Peyer's patch (tissue), 4 donors: ENCODE results near the gene CEBPB. TPM values are rescaled to one million over a fixed set of nuclear protein-coding genes. Genes with fewer than 3 reads are reported as not detected.

Source experiments
- DNase-seq, 3 donors: peaks; one replicate each; pipeline ENCODE4 v3.0.0-alpha.2; 2017 to 2019
- H3K27ac ChIP-seq, 4 donors: fragments of 200-600 bp; sonication (generic); one replicate each; pipeline ENCODE4 v1.5.1; 2016 to 2019
- H3K27me3 ChIP-seq, 2 donors: fragments of 200-600 bp; sonication (generic); one replicate each; pipeline ENCODE4 v1.5.1; 2019
- H3K36me3 ChIP-seq, 3 donors: fragments of 200-600 bp; sonication (generic); one replicate each; pipeline ENCODE4 v1.5.1; 2016 to 2019
- H3K4me1 ChIP-seq, 4 donors: fragments of 200-600 bp; sonication (generic); one replicate each; pipeline ENCODE4 v1.5.1; 2016 to 2019
- H3K4me3 ChIP-seq, 4 donors: fragments of 200-600 bp; sonication (generic); 1 replicate in 3 of 4; 2 replicates in 1 of 4; pipeline ENCODE4 v1.5.1; 2016 to 2019; ENCODE audit warnings: mild to moderate bottlenecking in 1 of 4
- H3K9me3 ChIP-seq, 4 donors: fragments of 200-600 bp; sonication (generic); one replicate each; pipeline ENCODE4 v1.5.1; 2016 to 2019; ENCODE audit warnings: mild to moderate bottlenecking in 1 of 4
- CTCF ChIP-seq, 6 experiments: fragments of 450-650 bp in 4 of 6; fragments of 200-600 bp in 2 of 6; sonication (generic) in 1 of 6; IDR thresholded peaks; one replicate each; pipeline ENCODE4 v1.5.1; 2017 to 2019; ENCODE audit warnings: antibody characterized with exemption in 6 of 6, mild to moderate bottlenecking in 3 of 6, moderate library complexity in 1 of 6
- POLR2A ChIP-seq, 2 donors: fragments of 450-650 bp; IDR thresholded peaks; one replicate each; pipeline ENCODE4 v1.5.1; 2017; ENCODE audit warnings: antibody characterized with exemption in 2 of 2, mild to moderate bottlenecking in 2 of 2, moderate library complexity in 2 of 2
- total RNA-seq, 4 donors: library from RNA; depleted of rRNA; stranded (reverse); fragments of >200 nt; gene quantifications; one replicate each; pipeline ENCODE4 v1.1.0, GENCODE V29; 2016

CEBPB gene
- 10 to 100 TPM; 13.8 to 41.3 (median 27.8) TPM for total RNA-seq

DNA sequence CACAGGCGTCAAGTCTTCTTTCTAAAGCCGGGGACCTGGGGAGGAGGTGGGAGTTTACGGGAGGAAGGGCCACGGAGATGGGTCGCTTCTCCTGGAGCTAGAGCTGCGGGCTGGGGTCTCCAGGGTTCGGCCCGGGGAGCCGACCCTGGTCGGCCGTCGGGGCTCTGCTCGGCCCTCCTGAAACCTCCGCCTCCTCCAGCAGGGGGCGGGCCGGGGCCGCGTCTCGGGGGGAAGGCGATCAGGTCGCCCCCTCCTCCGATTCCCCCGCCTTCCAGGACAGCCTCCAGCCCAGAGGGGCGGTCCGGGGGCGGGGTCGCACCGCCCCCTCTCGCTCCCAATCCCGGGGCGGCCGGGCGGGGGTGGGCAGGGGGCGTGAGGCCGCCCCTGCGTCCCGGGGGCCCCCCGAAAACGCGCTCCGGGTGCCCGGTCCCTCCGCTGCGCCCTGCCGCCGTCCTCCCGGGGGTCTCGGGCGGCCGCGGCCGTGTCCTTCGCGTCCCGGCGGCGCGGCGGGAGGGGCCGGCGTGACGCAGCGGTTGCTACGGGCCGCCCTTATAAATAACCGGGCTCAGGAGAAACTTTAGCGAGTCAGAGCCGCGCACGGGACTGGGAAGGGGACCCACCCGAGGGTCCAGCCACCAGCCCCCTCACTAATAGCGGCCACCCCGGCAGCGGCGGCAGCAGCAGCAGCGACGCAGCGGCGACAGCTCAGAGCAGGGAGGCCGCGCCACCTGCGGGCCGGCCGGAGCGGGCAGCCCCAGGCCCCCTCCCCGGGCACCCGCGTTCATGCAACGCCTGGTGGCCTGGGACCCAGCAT, at the start of gene CEBPB:
Gene CEBPB, plus strand, starts transcription at position 580 of the 814 bp plus-strand sequence. Its CDS starts 204 bp downstream, at position 784.
- Histone ChIP-seq H3K36me3 (peaks cover 0 to 22% (median 0%) of the 10 kb centered on the region in 3 donors), H3K27me3 (no peaks in the 10 kb centered on the region), H3K4me3 (peak within 1 kb of the TSS; percentile 61 to 95 (median 94)), H3K4me1 (peaks cover 0 to 23% (median 11%) of the 10 kb centered on the region in 4 donors), H3K9me3 (no peaks in the 10 kb centered on the region), H3K27ac (peak within 1 kb of the TSS; percentile 95 to 100 (median 96))
- TF ChIP-seq CTCF (IDR thresholded peaks at IDR 0.05) (peak; percentile 62 to 79 (median 70)), POLR2A (IDR thresholded peaks at IDR 0.05) (peak; percentile 98 to 99)
- DNase-seq, result peak; percentile 80 to 94 (median 91)

GRCh38 chr20:50141018-50141675, 49.5 kb upstream of the CEBPB start:
- Histone ChIP-seq H3K4me3 (no peak overlapping the region), H3K27me3 (no peaks in the 10 kb centered on the region), H3K27ac (no peak overlapping the region), H3K4me1 (peaks cover 0 to 29% (median 3%) of the 10 kb centered on the region in 4 donors), H3K9me3 (no peaks in the 10 kb centered on the region), H3K36me3 (peaks cover 0 to 29% (median 0%) of the 10 kb centered on the region in 3 donors)
- DNase-seq, result no peak
- TF ChIP-seq CTCF (IDR thresholded peaks at IDR 0.05), result no peak
- no peak for TF ChIP-seq POLR2A (IDR thresholded peaks at IDR 0.05)

- Histone ChIP-seq H3K9me3 (no peaks in the 10 kb centered on the region), H3K27me3 (no peaks in the 10 kb centered on the region), H3K36me3 (peaks cover 0 to 29% (median 0%) of the 10 kb centered on the region in 3 donors), H3K4me3 (no peak overlapping the region), H3K4me1 (peaks cover 0 to 36% (median 7%) of the 10 kb centered on the region in 4 donors), H3K27ac (no peak overlapping the region)
- TF ChIP-seq POLR2A (IDR thresholded peaks at IDR 0.05) (no peak), CTCF (IDR thresholded peaks at IDR 0.05) (no peak)
- no peak for DNase-seq
These were observed 48.6 kb upstream of the CEBPB start for GRCh38 chr20:50141811-50142561.

DNA sequence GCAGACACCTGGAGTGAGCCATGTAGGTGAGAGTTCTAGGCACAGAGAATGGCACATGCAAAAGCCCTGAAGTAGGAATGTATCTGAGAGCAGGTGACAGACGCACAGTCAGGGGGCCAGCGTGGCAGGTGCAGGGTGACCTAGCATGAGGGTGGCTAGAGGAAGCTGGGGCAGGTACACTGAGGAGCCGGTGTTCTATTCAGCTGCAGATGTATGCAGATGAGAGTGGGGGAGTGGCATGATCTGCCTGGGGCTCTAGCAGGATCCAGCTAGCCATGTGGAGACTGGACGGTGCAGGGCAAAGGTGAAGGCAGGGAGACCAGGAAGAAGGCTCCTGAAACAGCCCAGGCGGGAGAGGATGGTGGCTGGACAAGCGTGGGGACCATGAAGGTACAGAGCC, 47.8 kb upstream of the CEBPB start:
- Histone ChIP-seq H3K9me3 (no peaks in the 10 kb centered on the region), H3K4me1 (peaks cover 0 to 36% (median 9%) of the 10 kb centered on the region in 4 donors), H3K36me3 (peaks cover 0 to 29% (median 0%) of the 10 kb centered on the region in 3 donors), H3K4me3 (no peak overlapping the region), H3K27ac (no peak overlapping the region), H3K27me3 (no peaks in the 10 kb centered on the region)
- no peak for DNase-seq
- no peak for TF ChIP-seq CTCF (IDR thresholded peaks at IDR 0.05)
- TF ChIP-seq POLR2A (IDR thresholded peaks at IDR 0.05), result no peak

- no peaks in the 10 kb centered on the region for H3K9me3 ChIP-seq
- H3K4me1 ChIP-seq, result peaks cover 0 to 28% (median 9%) of the 10 kb centered on the region in 4 donors
- no peak for TF ChIP-seq CTCF (IDR thresholded peaks at IDR 0.05)
- no peak for TF ChIP-seq POLR2A (IDR thresholded peaks at IDR 0.05)
- no peak overlapping the region for H3K4me3 ChIP-seq
- peak in 1 of 3 donors; percentile 66 for DNase-seq
- no peak overlapping the region for H3K27ac ChIP-seq
- no peaks in the 10 kb centered on the region for H3K27me3 ChIP-seq
- peaks cover 0 to 29% (median 0%) of the 10 kb centered on the region in 3 donors for H3K36me3 ChIP-seq
These were observed 46.3 kb upstream of the CEBPB start for GRCh38 chr20:50144362-50144761.
